IPS-11a (cell line): ENCODE results near the gene SIRT7.

ENCODE experiments used
- H3K4me3 ChIP-seq: one replicate; pipeline ENCODE4 v1.5.1; 2013; ENCODE audit warnings: low read depth, low read length, control low read depth

The SIRT7 gene

DNA sequence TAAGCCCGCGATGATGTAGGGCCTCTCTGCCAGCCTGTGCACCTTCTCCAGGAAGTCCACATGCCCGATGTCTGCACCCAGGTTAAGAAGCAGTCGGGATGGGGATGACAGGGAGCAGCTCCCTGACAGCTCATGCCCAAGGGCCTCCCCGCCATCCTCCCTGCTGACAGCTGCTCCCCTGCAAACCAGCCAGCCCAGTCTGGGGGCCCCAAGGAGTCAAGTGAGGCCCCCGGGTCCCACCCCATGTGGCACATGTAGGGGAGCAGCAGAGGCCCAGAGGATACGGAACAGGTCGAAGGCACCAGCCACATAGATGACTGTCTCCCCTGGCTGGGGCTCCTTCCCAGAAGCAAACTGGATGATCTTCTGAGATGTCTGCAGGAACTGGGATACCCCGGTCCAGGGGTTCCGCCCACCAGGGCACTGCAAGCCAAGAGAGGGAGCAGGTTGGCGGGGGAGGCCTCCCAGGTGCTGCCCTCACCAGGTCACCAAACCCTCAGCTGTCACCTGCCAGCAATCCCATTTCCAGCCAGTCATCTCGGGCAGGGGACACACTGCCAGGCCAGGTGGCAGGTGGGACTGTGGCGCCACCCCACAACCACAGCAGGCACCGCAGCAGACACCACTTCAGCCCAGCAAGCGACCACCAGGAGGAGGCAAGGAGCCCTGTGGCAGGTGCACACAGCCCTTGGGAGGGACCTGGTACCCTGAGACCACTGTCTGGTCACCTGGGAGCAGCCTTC is 11.3 kb downstream of the SIRT7 start:
- no peak overlapping the region for H3K4me3 ChIP-seq

- H3K4me3 ChIP-seq = no peak overlapping the region
These were observed 12.0 kb downstream of the SIRT7 start for GRCh38 chr17:81905993-81906392.

DNA sequence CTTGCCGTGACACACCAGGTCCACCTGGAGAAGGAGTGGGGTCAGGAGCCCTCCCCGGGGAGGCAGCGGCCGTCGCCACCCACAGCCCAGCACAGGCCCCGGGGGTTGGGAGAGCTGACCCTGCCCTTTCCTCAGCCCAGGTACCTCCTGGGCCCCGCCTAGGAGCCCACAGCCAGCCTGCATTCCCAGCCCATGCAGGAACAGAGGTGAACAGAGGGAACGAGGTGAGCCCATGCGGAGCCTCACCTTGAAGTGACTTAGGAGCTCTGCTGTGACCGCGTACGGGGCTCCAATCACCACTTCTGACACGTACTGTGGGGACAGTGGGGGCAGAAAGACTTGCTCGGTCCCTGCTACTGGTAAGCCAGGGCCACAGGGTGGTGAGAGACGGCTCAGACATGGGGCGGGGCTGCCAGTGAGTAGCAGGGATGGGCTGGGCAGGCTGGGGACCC is 12.5 kb downstream of the SIRT7 start:
- H3K4me3 ChIP-seq = no peak overlapping the region

GRCh38 chr17:81904600-81905423 is 13.2 kb downstream of the SIRT7 start:
- H3K4me3 ChIP-seq = no peak overlapping the region

- H3K4me3 ChIP-seq = no peak overlapping the region
These were observed 13.9 kb downstream of the SIRT7 start for GRCh38 chr17:81903896-81904599.

DNA sequence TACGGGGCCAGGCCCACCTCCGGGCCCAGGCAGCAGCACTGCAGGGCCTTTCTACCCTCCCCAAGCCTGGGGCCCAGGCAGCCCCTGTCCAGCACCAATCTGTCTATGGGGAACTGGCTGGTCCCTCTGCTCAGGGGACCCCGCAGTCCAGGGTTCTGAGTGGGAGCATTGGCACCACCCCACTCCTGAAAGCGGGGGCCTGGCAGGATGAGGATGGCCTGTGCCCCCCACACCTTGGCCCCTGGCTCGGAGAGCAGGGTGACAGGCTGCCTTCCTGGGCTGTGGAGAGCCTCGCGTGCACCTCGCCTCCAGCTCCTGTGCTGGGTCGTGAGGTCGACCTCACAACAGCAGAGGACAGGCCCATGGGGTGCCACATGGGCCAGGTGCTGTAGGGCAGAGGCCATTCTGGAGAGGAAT is 14.6 kb downstream of the SIRT7 start:
- no peak overlapping the region for H3K4me3 ChIP-seq

DNA sequence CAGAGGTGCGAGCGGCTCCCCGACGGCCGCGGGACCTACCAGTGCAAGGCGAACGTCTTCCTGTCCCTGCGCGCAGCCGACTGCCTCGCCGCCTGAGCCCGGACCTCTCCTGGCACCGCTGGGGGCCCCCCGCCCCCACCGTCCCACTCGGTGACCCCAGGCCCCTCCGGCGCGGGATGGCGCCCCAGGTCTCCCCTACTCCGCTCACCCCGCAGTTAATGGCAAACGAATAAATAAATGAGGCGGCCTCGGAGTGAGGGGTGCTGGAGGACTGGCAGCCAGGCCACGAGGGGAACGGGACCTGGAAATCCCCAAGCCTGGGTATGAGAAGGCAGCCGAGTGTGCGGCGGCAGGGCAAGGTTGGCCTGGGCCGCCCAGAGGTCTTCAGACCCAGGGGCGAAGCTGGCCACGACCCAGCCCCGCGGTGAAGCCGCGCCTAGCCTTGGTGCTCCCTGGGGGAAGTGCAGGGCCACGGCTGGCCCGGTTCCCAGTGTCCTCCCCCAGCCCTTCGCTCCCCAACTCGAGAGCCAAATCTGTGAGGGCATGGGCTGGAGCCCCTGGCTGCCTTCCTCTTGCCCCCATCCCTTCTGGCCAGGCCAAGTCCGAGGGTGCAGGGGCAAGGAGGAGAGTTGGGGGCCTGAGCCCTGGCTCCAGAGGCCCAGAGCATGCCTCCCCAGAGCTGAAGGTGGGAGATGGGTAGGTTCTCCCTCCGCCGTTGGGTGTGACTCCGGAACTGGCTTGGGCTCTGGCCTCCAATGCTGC is 15.1 kb downstream of the SIRT7 start:
- peak overlapping the region; percentile 0 for H3K4me3 ChIP-seq

- peak within 1 kb of the TSS; percentile 0 for H3K4me3 ChIP-seq
These were observed 15.8 kb downstream of the SIRT7 start, which contains the start of gene NPB for GRCh38 chr17:81902023-81902652. Gene NPB (plus strand): TSS chr17:81902238. CDS start chr17:81902278, 40 bp downstream.

- no peak overlapping the region for H3K4me3 ChIP-seq
These were observed 16.6 kb downstream of the SIRT7 start for GRCh38 chr17:81901167-81902022.

DNA sequence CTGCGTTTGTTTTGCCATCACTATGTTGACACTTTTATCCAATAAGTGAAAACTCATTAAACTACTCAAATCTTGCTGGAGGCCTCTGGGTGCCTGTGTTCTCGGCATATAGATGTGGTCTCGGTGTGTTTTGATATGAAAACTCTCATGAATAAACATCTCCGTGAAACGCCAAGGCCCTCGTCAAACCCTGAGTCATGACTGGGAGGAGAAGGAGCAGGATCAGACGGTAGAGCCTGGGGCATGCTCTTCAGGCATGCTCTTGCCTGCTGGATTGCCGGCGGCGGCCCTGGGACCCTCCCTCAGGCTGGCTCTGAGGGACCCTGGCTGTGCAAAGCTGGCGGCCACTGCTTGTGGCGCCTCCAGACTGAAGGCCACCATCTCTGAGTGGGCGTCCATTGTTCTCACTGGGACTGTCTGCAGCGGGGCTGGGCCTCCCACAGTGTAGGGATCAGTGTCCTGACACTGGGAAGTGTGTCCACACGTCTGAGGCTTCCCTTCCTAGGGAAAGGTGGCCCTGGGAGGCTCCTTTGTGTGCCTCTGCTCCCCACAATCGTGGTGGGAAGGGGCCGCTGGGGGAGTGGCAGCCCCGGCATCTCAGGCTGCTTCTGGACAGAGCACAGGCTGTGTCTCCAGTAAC is 17.7 kb downstream of the SIRT7 start:
- H3K4me3 ChIP-seq = no peak overlapping the region

GRCh38 chr17:81899514-81900166 is 18.3 kb downstream of the SIRT7 start:
- H3K4me3 ChIP-seq = no peak overlapping the region

DNA sequence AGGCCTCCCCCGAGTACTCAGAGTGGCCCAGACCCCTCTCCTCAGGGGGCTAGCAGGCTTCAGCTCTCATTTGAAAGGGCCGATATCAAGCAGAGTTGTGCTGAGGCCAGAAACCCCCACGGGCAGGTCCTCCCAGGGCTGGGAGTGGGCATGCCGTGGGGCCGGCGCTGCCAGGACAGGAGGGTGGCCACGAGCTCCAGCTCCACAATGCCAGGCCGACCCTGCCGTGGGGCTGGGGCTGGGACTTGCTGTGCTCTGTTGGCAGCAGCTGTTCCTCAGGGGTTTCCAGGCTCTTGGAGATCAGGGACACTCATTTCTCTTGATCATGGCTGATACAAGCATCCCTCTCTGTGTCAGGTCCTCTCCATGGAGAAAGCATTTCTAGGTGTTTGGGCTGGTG is 19.1 kb downstream of the SIRT7 start:
- H3K4me3 ChIP-seq = no peak overlapping the region

DNA sequence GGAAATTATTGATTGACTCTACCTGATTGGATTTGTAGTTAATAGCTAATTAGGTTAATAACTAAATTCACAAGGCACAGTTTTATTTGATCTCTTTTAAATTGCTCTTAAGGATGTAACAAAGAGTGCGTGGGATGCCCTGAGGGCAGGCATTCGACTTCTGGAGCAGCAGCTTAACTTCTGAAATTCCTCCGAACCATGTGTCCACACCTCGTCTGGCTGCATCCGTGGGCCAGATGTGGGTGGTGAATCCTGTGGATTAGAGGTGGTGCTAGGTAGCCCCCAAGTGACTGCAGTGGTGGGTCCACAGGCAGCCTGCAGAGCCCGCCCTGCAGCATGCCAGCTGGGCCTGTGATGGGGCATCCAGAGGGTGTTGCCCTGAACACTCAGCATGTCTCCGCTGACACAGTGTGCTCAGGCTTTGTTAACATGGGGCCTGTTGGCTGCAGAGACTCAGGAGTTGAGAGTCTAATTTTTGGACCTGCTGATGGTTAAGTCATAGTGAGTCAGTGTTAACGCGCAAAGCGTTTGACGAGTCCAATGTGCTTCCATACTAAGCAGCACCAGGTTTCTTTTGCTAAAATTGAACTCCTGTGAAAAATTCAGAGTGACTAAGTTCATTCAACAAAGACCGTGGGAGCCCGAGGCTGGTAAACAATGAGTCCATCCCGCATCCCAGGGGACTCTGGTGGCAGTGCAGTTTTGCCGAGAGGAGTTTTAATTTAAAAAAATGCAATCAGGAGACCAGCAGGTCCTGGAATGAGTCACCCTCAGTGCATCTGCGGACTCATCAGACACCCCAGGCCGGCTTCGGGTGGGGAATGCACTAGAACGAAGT is 19.7 kb downstream of the SIRT7 start:
- no peak overlapping the region for H3K4me3 ChIP-seq

GRCh38 chr17:81895400-81895799 is 22.6 kb downstream of the SIRT7 start:
- H3K4me3 ChIP-seq = no peak overlapping the region

- peak overlapping the region; percentile 96 for H3K4me3 ChIP-seq
These were observed 26.7 kb downstream of the SIRT7 start for GRCh38 chr17:81891303-81891552.

DNA sequence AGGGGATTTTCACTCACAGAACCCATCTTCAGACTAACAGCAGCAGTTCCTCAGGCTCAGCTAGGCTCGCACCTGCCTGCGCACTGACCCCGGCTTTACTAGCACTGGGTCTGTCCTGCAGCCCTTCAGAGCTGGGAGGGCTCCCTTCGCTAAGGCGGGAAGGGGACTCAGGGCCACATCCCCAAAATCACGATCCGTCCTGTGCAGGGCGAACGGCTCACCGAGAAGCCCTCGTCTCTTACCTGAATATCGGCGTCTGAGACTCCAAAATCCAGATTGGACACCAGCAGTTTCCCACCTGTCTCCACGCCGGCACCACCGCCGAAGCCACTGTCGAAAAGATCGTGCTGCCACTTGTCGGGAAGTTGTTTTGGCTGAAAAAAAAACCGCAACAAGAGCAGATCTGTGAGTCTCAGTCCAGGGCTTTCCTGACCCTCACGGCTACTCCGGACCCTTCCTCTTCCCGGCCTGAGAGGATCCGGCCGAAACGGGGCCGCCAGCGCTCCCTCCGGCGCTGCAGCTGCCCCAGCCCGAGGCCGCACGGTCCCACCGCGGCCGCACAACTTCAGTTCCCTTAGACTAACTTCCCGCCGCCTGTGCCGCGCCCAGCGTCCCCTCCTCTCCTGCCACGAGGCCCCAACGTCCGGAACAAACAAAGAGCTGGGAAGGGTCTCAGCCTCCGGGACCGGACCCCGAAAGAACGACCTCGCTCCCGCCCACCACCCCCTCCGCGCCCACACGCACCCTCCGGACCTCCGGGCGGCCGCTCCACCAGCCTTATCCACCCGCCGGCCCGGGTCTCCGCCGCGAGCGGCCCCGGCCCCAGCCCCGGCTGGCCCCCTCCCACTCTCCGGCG is 27.3 kb downstream of the SIRT7 start:
- H3K4me3 ChIP-seq = peak overlapping the region; percentile 96

DNA sequence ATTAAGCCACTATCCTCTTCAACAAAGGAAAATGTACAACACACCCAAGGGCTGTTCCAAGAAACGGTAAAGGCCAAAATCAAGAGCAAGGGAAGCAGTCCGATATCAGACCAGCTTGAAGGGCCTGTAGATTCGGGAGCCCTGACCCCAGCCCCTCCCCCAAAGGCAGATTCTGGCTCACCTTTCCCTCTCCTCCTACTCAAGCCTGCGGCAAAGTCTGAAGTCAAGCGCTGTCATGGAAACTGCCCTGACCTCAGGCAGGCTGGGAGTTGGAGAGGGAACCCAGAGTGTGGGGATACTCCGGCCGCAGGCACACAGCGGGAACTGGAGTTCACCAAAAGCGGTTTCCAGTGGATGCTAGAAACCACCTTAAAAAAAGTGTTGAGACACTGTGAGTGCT is 28.4 kb downstream of the SIRT7 start:
- no peak overlapping the region for H3K4me3 ChIP-seq
